HG02610 (cell line): ENCODE results near the gene MARCO.
"Not testable (repeated sequence)": the region's sequence is repeated elsewhere in the genome, so short reads cannot be mapped to it uniquely, and the experiment has no call there.

ENCODE experiments used
- ATAC-seq: cut with Tn5 transposase; IDR thresholded peaks from one replicate; pipeline ENCODE4 v1.9.1; 2021; ENCODE audit warnings: mild to moderate bottlenecking, moderate library complexity; ENCODE audit not compliant: unreplicated experiment

The MARCO gene

DNA sequence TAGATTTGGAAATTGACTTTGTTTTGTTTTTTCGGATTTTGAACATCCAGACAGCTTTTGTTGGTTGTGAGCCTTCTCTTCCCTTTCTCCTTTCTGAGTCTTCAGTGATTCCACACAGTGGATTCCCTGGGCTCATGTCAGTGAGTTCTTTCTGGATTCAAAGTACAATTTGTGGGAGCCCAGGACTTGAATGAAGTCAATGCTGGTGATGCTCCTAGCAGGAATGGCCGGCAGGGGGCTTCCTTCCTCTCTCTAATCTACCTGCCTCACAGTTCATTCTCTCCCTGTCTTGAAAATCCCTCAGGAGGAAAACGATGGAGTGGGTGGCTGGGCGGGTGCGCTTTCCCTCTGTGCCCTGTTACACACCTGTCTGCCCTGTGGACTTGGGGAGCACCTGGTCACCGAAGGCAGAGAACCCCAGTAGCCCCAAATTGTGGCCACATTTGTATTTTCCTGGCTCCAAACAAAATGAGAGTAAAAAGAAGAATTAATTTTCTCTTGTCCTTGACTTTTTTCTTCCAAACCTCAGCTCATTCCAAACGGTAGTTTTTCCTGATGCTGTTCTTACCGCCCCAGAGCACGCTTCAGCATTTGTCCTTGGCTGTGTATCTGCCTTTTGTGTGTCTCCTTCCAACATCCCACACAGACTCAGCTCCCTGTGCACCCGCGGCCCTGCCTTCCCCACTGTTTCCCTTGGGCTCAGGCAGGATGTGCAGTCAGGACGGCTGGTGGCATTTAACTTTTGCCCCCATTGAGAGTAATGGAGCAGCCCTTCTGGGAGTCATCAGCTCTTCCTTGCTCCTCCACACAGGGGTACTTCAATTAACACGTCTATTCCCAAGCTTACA is 86.6 kb downstream of the MARCO start:
- no peak for ATAC-seq

DNA sequence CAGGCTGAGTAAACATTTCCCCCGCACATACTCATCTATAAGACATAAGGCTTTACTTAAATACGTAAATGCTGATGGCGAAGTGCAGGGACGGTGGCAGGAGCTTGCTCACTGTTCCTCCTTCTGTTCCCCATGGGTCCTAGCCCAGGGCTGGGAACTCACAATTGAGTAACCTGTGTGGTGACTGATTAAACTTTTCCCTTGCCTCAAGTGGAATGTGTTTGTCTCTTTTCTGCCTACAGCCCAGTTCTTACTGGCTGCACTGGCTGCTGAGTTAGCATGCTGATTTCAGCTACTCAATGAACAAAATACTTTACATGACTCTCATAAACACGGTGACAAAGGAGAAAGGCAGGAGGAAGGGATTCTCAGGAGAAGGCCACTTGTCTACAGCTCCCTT is 87.3 kb downstream of the MARCO start:
- ATAC-seq = no peak

DNA sequence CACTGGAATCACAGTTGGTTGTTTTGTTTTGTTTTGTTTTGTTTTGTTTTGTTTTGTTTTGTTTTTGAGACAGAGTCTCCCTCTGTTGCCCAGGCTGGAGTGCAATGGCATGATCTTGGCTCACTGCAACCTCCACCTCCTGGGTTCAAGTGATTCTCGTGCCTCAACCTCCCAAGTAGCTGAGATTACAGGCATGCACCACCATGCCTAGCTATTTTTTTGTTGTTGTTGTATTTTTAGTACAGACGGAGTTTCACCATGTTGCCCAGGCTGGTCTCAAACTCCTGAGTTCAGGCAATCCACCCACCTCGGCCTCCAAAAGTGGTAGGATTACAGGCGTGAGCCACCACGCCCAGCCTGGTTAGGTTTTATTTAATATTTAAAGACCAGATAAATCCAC is 95.9 kb downstream of the MARCO start:
- not testable (repeated sequence) for ATAC-seq

DNA sequence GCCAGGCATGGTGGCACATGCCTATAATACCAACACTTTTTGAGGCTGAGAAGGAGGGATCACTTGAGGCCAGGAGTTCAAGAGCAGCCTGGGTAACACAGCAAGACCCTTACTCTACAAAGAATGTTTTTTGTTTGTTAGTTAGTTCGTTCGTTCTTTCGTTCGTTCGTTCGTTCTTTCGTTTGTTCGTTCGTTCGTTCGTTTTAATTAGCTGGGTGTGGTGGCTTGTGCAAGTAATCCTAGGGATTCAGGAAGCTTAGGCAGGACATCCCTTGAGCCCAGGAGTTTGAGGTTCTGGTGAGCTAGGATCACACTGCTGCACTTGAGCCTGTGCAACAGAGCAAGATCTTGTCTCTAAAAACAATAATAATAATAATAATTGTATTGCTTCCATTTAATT is 98.7 kb downstream of the MARCO start:
- ATAC-seq = no peak
